ENCODE measurements around the gene GRIN2C. TPM values are rescaled to one million over a fixed set of nuclear protein-coding genes. Genes with fewer than 3 reads are reported as not detected.

Gene GRIN2C
- total RNA-seq, 1 experiment from 2014 or later = 0.12 TPM

DNA sequence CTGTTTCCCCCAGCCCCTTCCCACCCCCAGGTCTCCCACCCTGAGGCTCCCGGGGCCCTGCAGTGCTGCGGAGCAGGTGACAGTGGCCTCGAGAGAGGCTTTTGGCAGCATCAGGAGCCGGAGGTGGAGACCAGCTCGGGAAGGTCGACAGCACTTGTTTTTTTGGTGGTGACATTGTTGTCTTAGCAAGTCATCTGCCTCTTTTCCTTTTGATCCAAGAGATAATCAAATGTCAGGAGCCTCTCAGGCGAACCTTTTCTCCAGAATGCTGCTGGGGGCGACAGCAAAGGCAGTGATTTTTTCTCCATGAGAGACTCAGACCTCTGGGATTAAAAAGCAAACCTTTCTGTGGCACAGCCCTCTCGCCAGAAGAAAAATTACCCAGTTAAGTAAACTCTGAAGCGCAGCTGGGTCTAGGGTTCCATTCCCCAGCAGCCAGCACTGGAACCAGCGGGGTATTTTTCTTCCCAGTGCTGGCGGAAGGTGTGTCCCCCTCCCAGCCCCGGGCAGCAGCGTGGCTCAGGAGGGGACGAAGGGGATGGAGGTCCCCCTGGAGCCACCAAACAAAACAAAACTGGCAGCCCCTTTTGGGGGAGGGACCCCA is 37.2 kb downstream of the GRIN2C start:
- no peak for DNase-seq (ENCODE audit: low spot score)

DNA sequence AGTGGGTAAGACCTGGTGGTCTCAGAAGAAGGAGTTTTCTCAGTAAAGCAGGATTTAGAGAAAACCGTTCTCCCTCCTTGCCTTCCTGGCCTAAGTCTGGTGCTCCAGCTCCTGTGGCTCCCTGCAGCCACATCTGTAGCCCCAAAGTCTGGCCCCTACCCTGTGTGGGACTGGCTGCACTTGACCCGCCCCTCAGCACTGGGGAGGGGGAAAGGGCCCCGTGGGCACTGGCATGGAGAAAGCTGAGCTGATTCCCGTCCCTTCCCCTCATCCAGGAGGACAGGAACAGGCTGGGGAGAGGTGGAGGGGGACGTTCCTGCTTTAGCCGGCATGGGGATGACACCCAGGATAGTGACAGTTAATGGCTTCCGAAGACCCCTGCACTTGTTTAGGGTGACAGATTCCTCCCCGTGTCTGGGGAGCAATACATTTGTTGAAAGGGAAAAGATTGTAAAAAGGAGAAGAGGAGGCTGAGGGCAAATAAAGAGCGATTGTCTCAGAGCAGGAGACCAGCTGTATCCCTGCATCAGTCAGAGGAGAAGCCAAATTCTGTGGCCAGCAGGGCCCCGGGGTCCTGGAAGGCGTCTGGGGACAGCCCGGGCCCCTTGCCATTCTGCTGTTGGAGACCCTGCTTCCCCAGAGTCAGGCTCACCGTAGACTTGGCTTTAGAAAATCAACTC is 37.9 kb downstream of the GRIN2C start:
- no peak for DNase-seq (ENCODE audit: low spot score)

DNA sequence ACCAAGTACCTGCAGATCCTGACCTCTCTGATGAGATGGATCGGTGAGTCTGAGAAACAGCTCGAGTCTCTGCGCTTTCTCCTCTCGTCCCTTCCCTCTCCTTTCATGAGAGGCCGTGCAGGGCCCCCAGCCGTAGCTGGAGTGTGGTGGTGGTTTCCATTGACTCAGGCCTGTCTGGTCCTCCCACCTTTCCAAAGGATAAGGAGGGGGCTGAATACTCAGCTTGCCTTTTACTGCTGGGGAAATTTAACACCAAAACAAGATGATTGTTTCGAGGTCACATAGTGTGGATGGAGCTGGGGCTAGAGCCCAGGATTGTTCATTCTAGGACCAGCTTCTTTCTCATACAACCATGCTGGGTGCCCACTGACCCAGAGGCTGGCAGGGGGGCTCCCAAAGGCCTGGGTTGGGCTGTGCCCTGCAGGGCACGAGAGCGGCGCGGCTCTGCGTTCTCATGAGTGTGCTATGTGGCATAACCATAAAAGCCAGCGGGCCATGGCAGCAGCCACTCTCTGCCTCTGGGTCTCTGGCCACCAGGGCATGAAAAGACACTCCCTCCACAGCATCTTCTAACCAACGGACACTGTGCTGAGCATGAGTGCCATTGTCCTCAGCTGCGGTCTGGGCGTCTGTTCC is 39.8 kb downstream of the GRIN2C start:
- no peak for DNase-seq (ENCODE audit: low spot score)

DNA sequence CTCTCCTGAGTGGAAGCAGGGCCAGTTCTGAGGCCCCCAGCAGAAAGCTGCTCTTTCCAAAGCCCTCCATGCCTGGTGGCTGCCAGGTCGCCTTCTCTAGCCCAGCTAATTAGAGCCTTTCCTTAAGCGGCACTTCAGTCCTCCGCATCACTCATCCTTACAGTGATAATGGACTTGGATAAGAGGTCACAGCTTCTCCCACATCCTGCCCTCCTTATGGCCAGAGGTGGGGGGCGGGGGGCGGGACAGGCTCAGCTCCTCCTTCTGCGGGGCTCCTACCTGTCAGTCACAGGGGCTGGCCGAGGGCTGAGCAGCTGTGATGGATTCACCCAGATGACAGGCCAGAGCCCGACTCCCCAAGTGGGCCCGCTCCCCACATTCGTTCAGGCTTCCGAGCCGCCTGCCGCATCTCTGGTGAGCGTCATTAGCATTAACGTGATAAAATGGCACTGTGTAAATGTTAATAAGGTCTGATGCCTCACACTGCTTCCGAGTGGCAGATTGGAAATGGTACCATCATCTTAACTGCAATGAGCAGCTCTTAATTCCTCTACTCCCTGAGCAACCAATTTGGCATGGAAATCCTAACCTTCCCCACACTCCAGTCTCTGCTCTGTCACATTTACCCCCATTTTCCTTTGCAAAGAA is 41.3 kb downstream of the GRIN2C start:
- DNase-seq (ENCODE audit: low spot score) = no peak

DNA sequence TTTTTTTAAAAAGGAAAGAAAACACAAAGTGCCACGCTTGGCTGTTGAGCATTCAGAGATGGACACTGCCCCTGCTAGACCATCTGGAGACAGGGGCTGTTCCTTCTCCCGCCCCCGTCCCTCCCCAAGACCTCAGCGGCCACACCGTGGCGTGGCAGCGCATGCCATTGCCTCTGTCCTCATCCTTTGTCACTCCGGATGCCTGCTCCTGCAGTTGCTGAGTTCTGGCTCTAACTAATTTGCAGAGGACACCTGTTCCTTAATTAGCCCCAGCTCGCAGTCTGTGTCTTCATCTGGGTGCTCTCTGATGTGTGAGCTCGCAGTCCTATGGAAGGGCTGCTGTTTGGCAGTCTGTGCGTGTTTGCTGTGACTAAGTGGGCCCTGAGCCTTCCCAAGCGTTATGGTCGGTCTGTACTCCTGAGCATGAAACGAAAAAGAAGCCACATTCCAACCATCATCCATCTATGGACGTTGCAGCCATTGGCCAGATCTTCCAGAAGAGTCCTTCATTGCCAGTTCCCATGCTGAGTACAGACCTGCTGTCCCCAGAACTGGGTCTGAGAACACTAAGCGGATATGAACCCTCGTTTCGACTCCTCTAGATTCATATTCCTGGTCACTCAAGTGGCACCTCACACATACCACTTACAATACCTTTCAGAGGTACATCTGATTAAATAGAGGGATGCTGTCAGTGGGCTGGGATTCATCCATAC is 42.6 kb downstream of the GRIN2C start:
- no peak for DNase-seq (ENCODE audit: low spot score)

DNA sequence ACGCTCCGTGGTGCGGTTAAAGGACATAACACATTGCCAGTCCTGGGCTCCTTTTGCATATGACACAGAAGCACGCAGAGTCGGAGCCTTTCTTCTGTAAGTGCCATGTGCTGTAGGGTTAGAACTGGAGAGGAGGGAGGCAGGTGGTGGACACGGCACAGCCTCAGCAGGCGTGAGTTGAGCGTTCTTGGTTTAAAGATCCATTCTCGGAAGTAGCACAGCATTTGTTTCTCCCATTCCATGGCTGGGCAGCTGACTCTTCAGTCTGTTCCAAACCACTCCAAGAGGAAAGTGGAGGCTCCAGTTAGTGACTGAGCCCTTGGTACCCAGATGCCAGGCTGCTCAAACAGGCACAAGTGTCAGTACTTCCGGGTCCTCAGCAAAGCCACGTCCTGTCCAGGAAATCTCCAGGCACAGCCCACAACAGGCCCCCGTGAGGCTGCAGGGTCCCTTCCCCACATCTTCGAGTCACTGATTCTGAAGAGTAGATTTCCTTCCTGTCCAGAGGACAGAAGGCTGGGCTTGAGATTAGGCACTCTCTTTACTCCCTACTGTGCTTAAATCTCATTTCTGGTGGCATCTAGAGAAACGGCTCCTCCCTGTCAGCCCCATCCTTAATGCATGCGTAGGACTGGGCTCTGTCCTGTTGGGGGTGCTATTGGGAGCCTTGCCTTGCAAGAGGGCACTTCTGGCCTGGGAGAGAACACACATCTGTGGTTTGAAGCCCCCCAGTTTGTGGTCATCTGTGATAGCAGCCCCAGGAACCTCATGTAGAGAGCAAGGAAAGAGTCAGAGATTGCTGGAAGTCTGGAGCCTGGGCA is 43.9 kb downstream of the GRIN2C start:
- no peak for DNase-seq (ENCODE audit: low spot score)

DNA sequence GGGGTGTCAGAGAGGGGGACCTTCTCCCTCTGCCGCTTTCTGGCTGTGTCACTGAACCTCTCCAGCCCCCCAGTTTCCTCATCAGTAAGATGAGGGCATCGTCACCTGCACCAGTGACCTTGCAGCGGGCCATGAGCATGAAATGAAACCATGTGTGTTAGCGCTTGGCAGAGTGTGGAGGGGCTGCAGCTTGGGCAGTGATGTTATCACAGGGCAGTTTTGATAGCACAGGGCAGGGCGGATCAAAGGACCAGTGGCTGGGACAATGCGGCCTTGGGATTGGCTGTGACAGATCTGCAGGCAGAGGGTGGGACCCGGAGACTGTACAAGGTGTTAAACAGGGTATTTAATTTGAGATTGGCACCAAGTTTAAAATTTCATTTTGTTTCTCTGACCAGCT is 44.6 kb downstream of the GRIN2C start:
- no peak for DNase-seq (ENCODE audit: low spot score)

DNA sequence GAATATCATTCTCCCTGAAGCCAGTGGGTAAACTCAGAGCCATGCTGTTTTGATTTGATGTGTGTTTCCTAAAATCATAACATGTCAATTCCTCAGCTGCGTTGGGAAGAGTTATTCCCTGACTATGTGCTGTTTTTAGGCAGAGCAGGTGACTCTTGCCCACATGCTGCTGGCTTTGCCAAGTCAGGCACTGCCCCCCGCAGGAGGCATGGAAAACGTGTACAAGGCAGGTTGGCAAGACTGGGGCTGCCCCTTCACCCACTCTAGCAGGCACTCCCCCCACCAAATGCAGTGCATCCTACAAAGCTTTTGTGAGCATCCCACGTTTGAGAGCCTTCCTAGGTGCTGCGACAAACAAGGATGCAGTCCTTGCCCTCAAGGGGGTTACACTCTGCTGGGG is 45.2 kb downstream of the GRIN2C start:
- no peak for DNase-seq (ENCODE audit: low spot score)

DNA sequence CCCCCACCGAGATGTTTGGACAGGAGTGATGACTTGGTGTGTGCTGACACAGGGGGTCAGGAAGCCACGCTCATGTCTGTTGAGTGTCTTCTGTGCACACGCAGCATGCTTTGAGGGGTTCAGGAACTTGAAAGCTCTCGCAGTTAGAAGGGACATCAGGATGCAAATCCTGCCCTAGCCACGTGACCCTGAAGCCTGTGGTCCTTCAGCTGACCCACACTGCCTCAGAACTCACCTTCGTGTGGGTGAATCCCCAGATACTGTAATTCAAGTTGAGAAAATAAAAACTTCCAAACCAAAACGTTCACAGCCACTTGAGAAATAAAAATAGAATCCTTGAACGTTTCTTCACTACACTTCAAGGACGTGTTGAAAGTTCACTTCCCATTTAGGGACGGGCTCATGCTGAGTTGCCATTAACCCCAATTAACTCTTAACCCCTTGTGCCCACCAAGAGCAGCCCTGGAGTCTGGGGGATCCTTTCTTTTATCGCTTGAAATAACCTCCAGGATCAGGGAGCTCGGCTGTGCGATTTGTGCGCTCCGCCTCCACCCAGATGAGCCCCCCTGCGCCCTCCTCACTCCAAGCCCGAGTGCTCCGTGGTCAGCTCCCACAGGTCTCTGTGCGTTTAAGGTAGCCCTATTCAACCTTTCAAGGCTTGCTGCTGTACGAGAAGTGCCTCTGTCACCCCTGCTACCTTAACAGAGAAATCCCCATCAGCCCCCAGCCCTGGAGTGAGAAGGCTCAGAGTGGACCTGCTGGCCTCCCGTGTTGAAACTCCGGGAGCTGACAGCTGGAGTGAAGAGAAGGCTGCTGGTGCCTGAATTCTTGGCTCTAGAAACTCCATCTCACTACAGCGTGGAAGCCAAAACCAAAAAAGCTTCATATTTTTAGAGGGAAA is 47.3 kb downstream of the GRIN2C start:
- no peak for DNase-seq (ENCODE audit: low spot score)

DNA sequence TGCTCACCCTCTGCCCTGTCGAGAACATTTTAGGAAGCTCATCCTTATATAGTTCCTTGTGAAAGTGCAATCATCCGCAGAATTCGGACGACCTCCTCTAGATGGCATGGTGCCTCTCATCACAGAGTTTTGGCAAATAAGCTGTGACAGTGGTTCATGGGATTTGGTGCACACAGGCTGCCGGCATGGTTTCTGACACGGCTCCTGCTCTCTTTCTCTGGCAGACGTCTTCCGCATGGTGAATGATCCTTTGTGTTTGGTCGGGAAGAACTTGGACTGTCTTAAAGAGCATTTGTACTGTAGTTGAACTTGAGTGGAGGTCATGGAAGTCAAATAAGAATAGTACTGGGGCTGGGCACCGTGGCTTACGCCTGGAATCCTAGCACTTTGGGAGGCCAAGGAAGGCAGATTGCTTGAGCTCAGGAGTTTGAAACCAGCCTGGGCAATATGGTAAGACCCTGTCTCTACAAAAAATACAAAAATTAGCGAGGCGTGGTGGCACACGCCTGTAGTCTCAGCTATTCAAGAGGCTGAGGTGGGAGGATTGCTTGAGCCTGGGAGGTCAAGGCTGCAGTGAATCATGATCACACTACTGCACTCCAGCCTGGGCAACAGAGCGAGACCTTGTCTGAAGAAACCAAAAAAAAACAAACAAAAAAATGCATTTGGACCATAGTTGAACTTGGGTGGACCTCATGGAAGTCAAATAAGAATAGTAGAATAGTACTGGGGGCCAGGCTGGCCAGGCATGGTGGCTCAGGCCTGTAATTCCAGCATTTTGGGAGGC is 48.8 kb downstream of the GRIN2C start:
- no peak for DNase-seq (ENCODE audit: low spot score)

DNA sequence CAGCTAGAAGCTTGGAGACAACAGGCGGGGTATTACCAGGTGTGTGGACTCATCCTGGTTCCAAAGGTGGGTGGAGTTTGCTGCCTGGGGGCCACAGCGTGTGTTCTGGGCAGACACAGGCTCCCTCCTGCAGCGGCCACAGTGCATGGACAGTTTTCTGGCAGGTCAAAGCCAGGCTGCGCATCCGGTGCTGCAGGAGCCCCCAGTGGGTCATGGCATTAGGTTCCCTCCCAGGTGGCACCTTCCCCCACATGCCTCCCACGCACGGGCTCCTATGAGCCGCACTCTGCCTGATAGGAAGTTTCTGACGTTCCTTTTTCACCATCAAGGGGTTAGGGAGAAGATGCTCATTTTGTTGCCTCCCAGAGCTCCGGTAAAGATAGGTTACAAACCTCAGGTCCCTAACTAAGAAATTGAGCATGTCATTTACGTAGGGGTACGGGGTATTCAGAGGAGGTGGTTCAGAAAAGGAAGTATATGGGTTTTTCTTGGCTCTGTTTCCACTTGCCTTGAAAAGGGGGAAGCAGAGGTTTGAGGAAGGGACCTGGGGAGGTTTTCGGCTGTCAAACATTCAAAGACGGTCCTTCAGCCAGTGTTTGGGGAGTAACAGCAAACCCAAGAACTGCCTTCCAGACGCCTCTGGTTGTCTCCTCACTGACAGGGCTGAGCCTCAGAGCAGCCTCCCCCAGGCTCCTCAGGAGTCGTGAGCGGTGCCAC is 50.8 kb downstream of the GRIN2C start:
- DNase-seq (ENCODE audit: low spot score) = no peak

DNA sequence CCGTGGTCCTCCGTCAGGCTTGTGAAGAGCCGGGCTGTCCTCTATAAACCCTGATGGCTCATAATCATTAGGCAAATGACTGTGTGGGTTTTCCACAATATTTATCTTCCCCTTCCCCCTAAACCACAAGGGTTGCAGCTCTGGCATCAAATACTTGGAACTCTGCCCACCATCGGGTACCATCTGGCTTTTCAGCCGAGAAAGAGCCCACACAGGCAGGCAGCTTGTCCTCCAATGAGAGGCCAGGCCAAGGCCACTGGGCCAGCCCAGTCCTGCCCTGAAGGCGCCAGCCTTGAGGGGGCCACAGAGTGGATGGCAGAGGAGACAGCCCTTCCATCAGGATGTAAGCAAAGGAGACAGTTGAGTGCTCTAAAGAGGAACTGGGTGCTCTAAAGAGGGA is 51.8 kb downstream of the GRIN2C start:
- peak; percentile 48 for DNase-seq (ENCODE audit: low spot score)

DNA sequence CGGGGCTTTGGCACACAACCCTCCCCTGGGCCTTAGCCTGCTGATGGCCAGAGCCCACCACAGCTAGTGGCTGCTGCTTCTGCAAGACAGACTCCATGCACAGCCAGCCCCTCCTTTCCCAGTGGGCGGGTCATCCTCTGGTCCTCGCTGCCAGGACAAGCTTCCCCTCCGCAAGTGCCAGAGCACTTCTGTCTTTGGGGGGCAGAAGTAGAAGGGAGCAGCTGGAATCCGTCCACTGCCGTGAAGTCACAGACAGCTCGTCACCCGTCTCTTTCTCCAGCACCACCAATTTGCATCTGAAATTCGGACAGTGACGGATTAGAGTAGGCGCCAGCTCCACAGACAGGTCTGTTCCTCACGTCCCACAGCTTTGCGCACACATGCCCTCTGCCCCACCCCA is 52.2 kb downstream of the GRIN2C start:
- DNase-seq (ENCODE audit: low spot score) = no peak

DNA sequence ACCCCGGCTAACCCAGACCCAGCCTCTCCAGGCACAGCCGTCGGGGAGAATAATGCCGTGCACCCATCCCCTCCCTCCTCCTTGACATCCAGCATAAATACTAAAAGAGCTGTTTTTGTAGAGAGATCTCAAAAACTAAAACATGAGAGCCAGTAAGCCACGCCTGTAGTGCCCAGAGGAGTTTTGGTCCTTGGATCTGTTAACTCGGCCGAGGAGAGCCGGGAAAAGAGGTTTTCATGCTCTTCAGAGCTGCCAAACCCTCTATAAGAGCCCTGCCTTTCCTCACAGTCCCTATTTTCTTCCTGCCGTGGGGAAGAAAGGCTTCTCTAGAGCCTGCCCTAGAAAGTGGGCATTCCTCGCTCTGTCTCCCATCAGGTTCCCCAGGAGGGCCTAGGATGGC is 53.4 kb downstream of the GRIN2C start:
- no peak for DNase-seq (ENCODE audit: low spot score)

DNA sequence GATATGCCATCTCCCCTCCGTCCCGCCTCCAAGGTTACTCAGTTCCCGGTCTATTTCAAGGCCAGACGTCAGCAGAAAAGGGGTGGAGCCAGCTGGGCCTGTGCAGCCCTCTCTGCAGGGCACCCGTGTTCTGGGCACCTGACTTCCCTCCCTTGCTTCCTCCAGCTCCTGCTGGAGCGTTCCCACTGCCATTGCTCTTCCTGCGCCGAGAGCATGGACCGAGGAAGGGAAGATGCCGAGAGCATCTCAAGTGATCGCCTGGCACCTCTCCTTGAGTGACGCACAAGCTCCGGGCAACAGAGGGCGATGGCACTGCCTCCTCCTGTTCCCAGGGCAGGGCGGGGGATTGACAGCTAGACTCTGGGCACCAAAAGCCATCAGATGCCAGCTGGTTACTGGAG is 54.1 kb downstream of the GRIN2C start:
- DNase-seq (ENCODE audit: low spot score) = no peak

DNA sequence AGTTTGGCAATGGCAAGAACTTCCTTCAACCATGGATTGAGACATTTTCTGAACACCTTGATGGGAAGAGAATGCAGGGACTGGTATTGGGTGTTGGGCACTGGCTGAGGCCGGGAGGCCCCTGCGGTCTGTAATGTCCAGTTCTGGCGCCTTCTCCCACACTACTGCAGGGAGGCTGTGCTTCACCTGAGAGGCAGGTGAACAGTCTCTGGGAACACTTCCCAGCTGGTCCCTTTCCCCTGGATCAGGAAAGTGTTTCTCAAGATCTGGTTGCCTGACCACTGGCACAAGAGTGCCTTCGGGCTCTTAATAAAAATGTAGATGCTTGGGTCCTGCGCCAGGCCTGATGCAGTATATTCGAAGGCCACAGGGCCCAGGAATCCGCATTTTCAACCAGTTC is 55.0 kb downstream of the GRIN2C start:
- no peak for DNase-seq (ENCODE audit: low spot score)

DNA sequence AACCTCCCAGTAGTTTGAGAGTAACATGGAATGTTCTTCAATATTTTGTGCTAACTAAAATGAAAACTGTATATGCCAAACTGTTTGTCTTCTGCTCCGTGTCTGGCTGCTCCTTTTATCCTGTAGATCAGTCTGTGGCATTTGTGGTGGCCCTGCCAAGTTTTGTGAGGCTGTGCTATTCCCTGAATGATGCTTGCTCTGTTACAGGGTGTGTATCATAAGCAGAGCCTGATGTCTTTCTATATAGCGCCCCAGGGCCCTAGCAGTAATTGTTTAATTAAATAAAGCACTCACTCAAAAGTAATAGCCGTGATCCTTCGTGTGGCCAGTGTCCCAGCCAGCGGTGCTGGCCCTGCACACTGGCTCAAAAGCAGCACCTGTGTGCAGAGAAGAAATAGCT is 55.7 kb downstream of the GRIN2C start:
- no peak for DNase-seq (ENCODE audit: low spot score)

DNA sequence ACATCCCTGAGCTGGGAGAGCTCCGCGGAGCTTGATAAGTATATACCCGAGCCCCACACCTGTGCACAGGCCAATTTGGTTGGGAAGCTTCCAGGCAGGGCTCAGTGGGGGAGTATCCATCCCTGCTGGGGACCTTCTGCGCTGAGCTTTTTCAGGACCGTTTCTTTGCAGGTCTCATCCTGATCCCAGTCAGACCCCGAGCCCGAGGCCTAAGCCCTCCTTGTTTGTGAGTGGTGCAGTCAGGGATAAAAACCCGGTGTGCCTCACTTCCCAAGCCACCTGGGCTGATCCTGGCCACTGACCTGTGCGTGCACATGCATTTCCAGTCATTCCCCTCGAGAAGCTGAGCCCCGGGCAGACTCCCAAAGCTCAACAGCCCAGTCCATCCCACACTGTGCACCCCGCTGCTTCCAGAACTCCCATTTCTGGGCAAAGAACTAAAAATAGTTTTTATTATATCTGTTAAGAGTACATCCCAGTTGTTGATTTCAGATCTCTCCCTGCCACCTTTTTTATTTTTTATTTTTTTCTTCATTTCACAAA is 56.2 kb downstream of the GRIN2C start:
- no peak for DNase-seq (ENCODE audit: low spot score)

DNA sequence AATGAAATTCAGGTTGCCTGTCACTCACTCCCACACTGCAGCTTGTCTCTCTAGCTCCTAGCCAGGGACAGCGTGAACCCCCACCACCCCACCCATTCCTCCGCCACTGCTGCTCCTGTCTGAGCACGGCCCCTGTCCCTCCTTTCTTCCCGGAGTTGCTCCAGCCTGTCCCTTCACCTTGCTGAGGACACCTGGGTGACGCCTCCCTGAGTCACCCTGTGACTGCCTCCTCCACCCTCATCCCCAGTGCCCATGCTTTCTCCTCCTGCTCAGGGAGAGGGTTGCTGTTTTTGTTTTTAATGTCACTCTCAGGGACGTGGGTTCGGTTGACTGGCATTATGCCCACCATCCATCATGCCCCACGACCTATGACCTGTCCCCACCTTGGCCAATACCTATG is 57.8 kb downstream of the GRIN2C start:
- DNase-seq (ENCODE audit: low spot score) = no peak

Measured in H4 (cell line).